GM19397 (cell line): ENCODE data around the gene PTCH1.

Experiments used
- ATAC-seq: cut with Tn5 transposase; IDR thresholded peaks from one replicate; pipeline ENCODE4 v1.9.1; 2021; ENCODE audit warnings: mild to moderate bottlenecking, moderate library complexity; ENCODE audit not compliant: unreplicated experiment

PTCH1 gene

DNA sequence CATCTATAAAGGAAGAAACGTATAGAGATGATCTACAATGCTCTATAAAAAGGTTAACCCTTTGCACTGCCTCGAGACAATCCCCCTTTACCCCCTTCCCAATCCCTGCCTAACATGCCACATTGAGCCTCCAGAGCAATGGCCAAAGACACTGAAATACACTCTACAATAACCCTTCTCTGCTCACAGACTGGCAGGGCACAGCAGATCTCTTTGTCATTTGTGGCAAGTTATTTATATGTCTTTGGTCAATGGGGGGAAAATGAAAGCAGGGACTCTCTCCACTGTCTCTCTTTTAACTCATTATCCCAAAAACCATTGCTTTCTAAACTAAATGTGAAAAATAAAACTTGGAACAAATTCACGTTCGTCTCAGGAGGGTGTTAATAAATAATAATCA, 51.7 kb downstream of the PTCH1 start:
- no peak for ATAC-seq

- ATAC-seq = peak; percentile 16
These were observed 53.4 kb downstream of the PTCH1 start for GRCh38 chr9:95463148-95464060.

DNA sequence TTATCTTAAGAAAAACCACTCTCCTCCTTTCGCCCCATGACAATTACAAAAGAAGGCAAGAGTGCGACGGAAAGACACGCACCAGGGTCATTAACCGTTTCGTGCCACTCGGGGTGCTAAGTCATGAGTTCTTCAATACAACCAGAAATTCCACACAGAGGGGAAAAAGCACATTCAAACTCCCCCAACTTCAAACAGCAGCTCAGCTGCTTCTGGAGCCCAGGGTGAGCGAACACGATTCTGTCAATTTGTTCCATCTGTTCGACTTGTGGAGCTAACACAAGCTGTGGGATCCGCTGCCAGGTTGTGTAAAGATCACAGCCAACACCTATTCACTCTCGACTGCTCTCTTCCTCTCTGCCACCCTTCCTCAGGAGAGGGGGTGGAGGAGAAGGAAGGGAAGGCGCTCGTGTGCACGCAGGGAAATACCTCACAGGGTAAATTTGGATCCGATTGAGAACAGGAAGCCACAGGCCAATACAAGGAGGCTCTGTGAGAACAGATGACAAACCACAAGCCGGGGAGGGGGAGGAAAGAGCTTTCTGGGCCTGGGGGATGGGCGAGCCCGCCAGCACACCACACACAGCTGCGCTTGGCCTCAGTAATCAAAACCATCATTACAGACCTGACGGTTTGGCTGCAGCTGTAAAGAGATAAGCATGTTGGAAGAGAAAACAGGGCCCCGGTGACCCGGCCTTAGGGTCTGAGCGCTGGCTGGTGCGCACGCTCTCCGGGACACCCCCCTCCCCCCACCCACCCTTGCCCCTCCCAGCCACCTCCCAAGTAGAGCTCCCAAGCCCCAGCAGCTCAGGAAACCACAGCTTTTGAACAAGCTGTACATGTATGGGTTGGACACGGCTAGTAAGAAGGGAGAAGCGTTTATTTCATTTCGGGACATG, 54.3 kb downstream of the PTCH1 start:
- ATAC-seq = peak; percentile 88

GRCh38 chr9:95461448-95462248, 55.1 kb downstream of the PTCH1 start:
- ATAC-seq = no peak

- ATAC-seq = no peak
These were observed 56.1 kb downstream of the PTCH1 start for GRCh38 chr9:95460518-95461164.

DNA sequence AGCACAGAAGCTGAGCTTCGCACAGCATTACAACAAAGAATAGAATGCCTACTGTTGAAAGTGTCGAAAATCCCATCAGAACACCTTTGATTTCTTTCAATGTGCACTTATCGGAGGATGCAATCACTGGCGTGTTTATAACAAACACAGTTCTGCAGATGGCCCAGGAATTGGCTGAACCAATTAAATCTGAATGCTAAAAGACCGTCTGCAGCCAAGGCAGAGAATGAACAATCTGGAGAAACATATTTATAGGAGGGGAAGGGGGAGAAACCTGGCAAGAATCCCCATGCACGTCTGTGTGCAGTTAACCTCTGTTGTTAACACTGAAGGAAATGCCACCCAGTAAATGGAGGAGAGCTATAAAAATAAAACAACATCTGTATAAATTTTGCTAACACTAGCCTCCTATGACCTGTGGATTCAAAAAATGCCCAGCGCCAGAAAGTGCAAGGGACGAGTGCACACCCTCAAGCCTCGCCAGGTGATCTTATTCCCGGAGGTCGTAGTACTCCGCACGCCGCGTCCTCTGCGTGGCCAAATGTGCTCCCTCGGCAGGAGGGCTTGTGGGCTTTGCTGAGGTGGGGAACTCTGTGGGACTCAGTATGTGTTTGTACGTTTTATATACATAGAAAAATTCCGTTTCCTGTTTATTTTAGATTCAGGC, 56.8 kb downstream of the PTCH1 start:
- no peak for ATAC-seq

- no peak for ATAC-seq
These were observed 57.6 kb downstream of the PTCH1 start for GRCh38 chr9:95459178-95459577.

GRCh38 chr9:95458666-95459065, 58.1 kb downstream of the PTCH1 start:
- ATAC-seq = no peak

GRCh38 chr9:95457769-95458168, 59.0 kb downstream of the PTCH1 start:
- ATAC-seq = no peak

- no peak for ATAC-seq
These were observed 61.1 kb downstream of the PTCH1 start for GRCh38 chr9:95455714-95456113.

GRCh38 chr9:95452176-95452575, 64.6 kb downstream of the PTCH1 start:
- ATAC-seq = no peak

DNA sequence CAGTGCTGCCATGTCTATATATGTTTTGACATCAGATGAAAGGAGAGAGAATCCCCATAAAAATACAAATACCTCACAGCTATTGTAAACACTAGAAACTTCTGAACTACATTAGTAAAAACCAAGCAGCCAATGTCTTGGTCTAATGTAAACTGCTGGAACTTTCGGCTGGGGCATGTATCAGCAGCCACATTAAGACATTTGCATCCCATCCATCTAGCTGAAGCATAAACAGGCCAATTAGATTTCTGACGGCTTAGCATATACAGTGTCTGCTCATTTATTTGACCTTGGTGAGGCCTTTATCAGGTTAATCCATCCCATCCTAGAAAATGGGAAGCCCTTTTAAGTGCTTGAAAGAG, 65.7 kb downstream of the PTCH1 start:
- no peak for ATAC-seq

DNA sequence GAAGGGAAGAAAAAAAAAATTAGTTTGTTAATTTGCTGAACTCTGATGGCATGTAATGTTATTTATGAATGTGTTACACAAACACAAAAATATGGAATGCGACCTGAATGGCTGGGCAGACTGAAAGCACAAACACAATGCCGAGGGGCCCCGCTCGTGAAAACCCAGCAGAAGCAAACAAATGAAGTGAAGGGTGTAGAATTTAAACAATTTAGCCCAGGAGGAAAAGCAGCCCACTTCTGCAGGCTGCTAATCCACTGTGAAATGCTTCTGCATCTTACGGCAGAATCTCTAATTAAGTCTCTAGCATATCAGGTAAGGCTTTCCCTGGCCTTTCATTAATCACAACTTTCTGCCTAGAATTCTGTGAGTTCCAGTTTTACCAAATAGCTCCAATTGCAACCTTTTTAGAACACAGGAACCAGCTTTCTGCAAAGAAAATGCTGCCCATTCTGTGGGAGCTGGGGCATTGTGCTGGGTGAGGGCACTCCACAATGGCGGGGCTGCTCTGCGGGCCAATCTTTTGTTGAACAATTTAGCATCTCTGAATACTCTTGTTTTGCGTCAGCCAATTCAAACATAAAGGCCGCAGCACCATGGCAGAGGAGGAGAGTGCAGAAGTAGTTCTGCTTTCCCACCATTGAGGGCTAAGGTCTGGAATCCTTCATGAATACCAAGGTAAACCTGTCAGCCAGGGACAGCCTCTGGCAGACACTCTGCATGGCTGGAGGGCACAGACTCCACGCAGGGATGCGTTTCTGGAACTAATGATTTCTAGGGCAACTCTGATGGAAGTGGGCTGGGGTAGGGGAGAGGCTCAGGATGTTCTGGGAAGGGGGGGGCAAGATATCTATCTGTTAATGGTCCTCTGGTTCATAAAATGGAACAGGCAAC, 66.4 kb downstream of the PTCH1 start:
- ATAC-seq = no peak

GRCh38 chr9:95449016-95449415, 67.8 kb downstream of the PTCH1 start:
- ATAC-seq = no peak

GRCh38 chr9:95447660-95448420, 68.9 kb downstream of the PTCH1 start:
- no peak for ATAC-seq

- ATAC-seq = no peak
These were observed 69.8 kb downstream of the PTCH1 start for GRCh38 chr9:95446984-95447383.

DNA sequence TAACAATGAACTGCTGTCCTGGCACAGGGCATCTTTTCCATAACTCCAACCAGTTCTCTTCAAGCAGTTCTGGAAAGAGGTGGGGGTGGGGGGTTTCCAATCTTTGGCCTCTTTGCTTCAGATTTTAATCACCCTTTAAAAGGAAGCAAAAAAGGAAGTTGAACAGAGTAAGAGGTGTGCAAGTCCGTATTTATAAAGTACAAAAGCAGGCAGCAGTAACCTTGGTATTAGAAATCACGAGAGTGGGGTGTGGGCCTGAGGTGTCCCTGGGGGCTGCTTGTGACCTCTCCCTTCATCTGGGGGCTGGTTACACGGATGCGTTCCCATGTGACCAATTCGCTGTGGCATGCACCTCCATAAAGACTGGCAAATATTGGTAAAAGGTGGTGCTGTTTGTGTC, 70.5 kb downstream of the PTCH1 start:
- no peak for ATAC-seq

DNA sequence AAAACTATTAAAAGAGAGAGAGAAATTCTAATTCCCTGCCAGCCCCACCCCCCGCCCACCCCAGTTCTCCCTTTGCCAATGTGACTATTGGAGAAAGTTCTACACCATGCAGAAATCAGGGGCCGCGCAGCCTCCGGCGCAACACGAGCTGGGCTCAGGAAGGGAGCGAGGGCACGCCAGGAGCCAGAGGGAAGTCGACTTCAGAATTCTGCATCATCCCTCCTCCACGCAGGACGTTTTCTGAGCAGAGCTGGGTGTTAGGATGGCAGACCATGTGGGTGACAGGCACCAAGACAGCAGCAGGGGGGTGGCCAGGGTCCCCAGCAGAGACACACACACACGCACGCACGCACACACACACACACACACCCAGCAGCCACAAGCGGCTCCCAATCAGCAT, 72.6 kb downstream of the PTCH1 start:
- no peak for ATAC-seq
